HG03064 (cell line): ENCODE results near the gene NR2F1-AS1.

Source experiments
- ATAC-seq: cut with Tn5 transposase; IDR thresholded peaks from one replicate; pipeline ENCODE4 v1.9.1; 2021; ENCODE audit warnings: low read depth; ENCODE audit not compliant: unreplicated experiment

The NR2F1-AS1 gene

GRCh38 chr5:93580927-93581445 lies at the start of gene NR2F1-AS1:
TSS of gene NR2F1-AS1 (minus strand) at chr5:93581219.
- peak; percentile 36 for ATAC-seq

- ATAC-seq, result no peak
Observed at GRCh38 chr5:93626801-93627200, 45.8 kb upstream of the NR2F1-AS1 start.

- no peak for ATAC-seq
Observed at GRCh38 chr5:93623153-93623552, 42.1 kb upstream of the NR2F1-AS1 start.

- no peak for ATAC-seq
Observed at GRCh38 chr5:93622240-93622885, 41.3 kb upstream of the NR2F1-AS1 start.

GRCh38 chr5:93621327-93621798 lies 40.3 kb upstream of the NR2F1-AS1 start:
- ATAC-seq, result peak; percentile 10

GRCh38 chr5:93620487-93621326 lies 39.7 kb upstream of the NR2F1-AS1 start:
- peak; percentile 98 for ATAC-seq

- ATAC-seq, result no peak
Observed at GRCh38 chr5:93616538-93617174, 35.6 kb upstream of the NR2F1-AS1 start.

GRCh38 chr5:93612855-93613243 lies 31.8 kb upstream of the NR2F1-AS1 start:
- no peak for ATAC-seq

- ATAC-seq, result no peak
Observed at GRCh38 chr5:93611976-93612854, 31.2 kb upstream of the NR2F1-AS1 start.

- no peak for ATAC-seq
Observed at GRCh38 chr5:93611273-93611975, 30.4 kb upstream of the NR2F1-AS1 start.

- ATAC-seq, result no peak
Observed at GRCh38 chr5:93610581-93611272, 29.7 kb upstream of the NR2F1-AS1 start.

- no peak for ATAC-seq
Observed at GRCh38 chr5:93609762-93610161, 28.7 kb upstream of the NR2F1-AS1 start.

- no peak for ATAC-seq
Observed at GRCh38 chr5:93608855-93609254, 27.8 kb upstream of the NR2F1-AS1 start.

GRCh38 chr5:93607367-93608258 lies 26.6 kb upstream of the NR2F1-AS1 start:
- no peak for ATAC-seq

GRCh38 chr5:93606382-93606752 lies 25.3 kb upstream of the NR2F1-AS1 start:
- no peak for ATAC-seq

- no peak for ATAC-seq
Observed at GRCh38 chr5:93604644-93605515, 23.9 kb upstream of the NR2F1-AS1 start.
